HG03064 (cell line): ENCODE data around the gene PODNL1.

Experiments
- ATAC-seq: cut with Tn5 transposase; IDR thresholded peaks from one replicate; pipeline ENCODE4 v1.9.1; 2021; ENCODE audit warnings: low read depth; ENCODE audit not compliant: unreplicated experiment

The PODNL1 gene

DNA sequence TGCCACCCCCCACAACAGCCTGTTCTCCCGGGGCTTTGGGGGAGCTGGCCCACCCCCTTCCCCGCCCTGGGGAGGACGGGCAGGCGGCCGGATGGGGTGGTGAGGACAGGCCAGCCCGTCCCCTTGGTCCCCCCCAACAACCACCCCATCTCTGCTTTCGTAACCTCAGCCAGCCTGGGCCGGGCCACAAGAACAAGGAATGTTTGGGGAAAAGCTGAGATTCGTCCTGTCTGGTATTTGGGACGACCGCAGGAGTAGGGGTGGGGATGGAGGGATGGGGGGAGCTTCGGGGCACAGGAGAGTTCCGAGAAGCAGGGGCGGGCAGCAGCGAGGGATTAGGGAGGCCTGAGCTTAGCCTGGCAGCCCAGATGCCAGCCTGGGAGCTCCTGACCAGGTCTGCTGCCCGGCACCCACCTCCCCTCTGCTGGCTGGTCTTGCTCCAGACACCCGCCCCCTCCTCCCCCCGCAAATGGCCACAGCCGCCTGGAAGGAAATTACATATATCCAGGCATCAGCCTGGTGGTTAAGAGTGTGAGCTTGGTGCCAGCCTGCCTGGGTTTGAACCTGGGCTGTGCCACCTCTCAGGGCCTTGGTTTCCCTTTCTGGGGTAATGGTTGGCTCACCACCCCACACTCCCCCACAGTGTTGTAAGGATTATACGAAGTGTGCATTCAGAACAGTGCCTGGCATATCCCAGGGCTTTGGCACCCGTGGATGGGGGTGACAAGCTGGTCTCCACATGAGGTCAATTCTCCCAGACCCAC lies at the start of gene PODNL1:
PODNL1 (minus strand) TSS at position 117 of the 764 bp plus-strand sequence. CDS start 236 bp downstream, outside the sequence.
- no peak for ATAC-seq

- ATAC-seq = peak; percentile 6
Observed at GRCh38 chr19:13987101-13987890, 49.1 kb upstream of the PODNL1 start.

DNA sequence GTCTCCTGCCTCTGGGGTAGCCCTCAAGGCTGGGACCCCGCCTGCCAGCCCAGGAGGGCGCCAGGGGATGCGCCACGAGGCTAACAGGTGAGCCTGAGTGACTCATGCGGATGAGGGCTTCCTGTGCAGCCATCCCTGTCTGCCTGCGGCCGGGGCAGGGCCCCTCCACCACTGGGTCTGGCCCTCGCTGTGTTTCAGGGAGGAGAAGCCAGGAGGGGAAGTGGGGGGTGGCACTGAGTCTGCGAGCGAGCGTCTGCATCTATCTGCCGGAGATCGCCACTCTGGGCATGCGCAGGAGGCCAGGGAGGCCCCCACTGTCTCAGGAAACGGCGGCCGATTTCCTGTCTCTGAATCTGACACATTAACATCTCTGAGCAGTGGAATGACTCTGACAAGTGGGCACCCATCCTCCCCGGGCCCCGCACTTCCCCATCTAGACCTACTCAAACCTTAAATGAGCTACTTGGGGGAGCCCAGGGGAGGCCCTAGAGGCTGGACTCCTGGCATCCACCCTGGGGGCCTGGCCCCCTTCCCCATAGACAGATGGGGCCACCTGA lies 48.2 kb upstream of the PODNL1 start:
- ATAC-seq = peak; percentile 67

- ATAC-seq = peak; percentile 17
Observed at GRCh38 chr19:13985771-13986347, 47.6 kb upstream of the PODNL1 start.

DNA sequence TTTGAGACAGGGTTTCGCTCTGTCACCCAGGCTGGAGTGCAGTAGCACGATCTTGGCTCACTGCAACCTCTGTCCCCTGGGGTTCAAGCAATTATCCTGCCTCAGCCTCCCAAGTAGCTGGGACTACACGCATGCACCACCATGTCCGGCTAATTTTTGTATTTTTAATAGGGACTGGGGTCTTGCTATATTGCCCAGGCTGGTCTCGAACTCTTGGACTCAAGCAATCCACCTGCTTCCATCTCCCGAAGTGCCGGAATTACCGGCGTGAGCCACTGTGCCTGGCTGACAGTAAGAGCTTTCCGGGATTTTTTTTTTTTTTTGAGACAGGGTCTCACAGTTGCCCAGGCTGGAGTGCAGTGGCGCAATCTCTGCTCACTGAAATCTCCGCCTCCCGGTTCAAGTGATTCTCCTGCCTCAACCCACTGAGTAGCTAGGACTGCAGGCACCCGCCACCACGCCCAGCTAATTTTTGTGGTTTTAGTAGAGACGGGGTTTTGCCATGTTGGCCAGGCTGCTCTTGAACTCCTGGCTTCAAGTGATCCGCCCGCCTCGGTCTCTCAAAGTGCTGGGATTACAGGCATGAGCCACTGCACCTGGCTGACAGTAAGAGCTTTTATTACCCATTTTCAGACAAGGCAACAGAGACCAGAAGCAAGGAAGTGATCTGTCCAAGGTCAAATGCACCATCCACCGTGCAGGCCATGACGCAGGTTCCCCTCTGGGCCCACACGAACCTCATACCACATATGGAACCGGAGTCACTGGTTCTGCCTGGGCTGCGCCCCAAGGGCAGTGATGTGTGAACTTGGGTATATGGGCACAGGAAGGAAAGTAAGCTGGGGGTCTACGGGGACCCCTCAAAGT lies 46.9 kb upstream of the PODNL1 start:
- no peak for ATAC-seq

GRCh38 chr19:13984186-13984585 lies 46.0 kb upstream of the PODNL1 start:
- ATAC-seq = no peak

DNA sequence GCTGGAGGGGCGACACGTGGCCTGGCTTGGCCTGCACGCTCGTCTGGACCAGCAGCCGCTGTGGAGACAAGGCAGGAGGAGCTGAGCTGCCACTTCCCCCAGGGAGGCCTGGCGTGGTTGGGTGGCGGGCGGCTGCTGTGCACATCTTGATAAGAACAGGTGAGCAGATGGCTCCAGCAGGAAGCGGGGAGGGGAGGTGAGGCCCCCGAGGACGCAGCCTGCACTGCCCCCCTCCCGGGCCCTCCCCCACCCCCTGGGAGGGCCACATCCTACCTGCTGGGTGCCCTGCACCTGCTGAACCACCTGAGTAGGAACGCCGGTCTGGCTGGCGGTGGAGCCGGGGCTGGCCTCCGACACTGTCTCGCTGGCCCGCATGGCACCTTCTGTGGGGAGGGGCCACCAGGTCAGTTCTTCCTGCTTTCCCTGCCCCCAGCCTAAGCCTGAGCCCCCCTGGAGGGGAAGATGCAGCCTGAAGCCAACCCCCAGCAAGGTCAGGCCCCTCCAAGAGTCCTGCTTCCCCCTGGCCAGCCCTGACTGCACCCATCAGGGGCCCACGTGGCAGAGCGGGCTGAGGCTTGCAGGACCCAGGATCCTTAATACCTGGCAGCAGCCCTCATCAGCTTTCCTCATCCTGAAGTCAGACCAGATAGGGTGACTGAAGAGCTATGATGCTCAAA lies 45.1 kb upstream of the PODNL1 start:
- no peak for ATAC-seq

GRCh38 chr19:13982773-13983172 lies 44.6 kb upstream of the PODNL1 start:
- no peak for ATAC-seq

DNA sequence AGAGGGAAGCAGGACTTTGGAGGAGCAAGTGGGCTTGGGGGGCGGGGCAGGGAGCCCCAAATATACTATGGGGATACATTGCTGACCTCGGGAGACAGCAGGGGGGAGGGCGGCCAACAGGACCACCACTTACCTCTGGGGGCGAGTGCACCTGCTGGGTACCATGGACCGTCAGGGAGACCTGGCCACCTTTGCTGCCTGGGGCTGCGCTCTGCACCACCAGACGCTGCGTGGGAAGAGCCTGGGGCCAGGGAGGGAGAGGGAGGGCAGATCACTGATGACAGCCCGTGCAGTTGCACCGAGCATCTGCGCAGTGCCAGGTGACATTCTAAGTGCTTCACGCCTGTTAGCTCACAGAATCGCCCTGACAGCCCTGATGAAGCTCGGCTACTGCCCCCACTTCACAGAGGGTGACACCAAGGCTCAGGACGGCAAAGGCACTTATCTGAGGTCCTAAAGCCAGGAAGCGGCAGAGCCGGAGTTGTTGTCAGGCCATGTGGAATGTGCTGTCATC lies 43.8 kb upstream of the PODNL1 start:
- ATAC-seq = no peak

GRCh38 chr19:13981467-13981866 lies 43.2 kb upstream of the PODNL1 start:
- no peak for ATAC-seq

DNA sequence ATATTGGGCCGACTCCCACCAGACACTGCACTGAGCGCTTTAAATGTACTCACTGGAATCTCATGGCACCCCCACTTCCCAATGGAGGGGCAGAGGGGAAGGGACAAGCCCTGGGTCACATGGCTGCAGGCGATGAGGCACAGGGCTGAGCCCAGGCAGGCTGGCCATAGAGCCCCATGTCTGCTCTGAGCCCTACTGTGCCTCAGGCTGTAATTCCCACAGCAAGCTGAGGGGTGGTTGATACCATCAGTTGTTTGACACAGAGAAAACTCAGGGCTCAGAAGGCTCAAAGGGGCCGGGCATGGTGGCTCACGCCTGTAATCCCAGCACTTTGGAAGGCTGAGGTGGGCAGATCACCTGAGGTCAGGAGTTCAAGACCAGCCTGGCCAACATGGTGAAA lies 42.8 kb upstream of the PODNL1 start:
- ATAC-seq = no peak

- ATAC-seq = no peak
Observed at GRCh38 chr19:13980340-13980739, 42.1 kb upstream of the PODNL1 start.

- ATAC-seq = no peak
Observed at GRCh38 chr19:13979686-13980085, 41.5 kb upstream of the PODNL1 start.

GRCh38 chr19:13979244-13979615 lies 41.0 kb upstream of the PODNL1 start:
- no peak for ATAC-seq

GRCh38 chr19:13978351-13979243 lies 40.4 kb upstream of the PODNL1 start:
- ATAC-seq = no peak

- no peak for ATAC-seq
Observed at GRCh38 chr19:13977803-13978202, 39.6 kb upstream of the PODNL1 start.

- no peak for ATAC-seq
Observed at GRCh38 chr19:13976446-13976845, 38.2 kb upstream of the PODNL1 start.

- ATAC-seq = no peak
Observed at GRCh38 chr19:13975870-13976269, 37.7 kb upstream of the PODNL1 start.

- ATAC-seq = no peak
Observed at GRCh38 chr19:13974073-13974472, 35.9 kb upstream of the PODNL1 start.
